Measurements from ENCODE around the gene ALOX15B. TPM values are rescaled to one million over a fixed set of nuclear protein-coding genes. Genes with fewer than 3 reads are reported as not detected.
"Not testable (repeated sequence)": the region's sequence is repeated elsewhere in the genome, so short reads cannot be mapped to it uniquely, and the experiment has no call there.

The ALOX15B gene
- total and polyA plus RNA-seq, 7 experiments from 2014 or later, result 0.61 TPM; not detected in 6

DNA sequence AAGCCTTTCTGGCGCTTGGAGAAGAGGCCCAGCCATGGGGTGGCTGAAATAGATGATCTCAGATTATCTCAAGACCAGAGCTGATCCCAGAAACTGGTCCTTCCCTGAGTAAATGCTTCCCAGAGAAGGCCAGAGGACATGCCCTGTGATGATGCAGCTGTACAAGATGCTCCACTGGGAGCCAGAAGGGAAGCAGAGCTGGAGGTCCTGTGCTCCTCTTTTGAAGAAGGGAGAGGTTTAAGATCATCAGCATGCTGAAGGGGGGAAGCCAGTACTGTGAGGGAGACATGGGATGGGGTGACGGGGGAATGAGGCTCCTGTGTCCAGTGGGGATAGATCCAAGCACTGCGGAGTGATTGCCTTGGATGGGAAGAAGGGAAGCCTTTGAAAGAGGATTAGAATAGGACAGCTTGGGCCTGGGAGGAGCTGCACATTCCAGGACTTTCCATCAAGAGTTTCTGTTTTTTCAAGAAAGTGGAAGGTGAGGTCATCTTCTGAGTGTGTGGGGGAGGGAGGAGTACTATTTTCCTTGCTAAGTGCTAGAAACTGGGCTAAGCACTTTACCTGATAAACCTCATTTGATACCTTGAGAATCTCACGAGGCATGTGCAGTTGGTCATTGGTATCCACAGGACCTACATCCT, 16.4 kb upstream of the ALOX15B start:
- Mint-ChIP-seq H3K27me3 (peaks cover 2 to 33% (median 17%) of the 10 kb centered on the region in 5 donors), H3K4me1 (peaks cover 0 to 10% (median 0%) of the 10 kb centered on the region in 7 donors), H3K36me3 (no peaks in the 10 kb centered on the region), H3K4me3 (no peak overlapping the region), H3K27ac (no peak overlapping the region), H3K9me3 (no peaks in the 10 kb centered on the region)
- ChIA-PET POLR2A (no interaction called here), CTCF (no interaction called here)
- H3K27ac ChIP-seq (ENCODE audit: low read depth, low read length), result no peak overlapping the region
- H3K27me3 ChIP-seq (ENCODE audit: control insufficient read depth in 2 of 2, insufficient read depth in 2 of 2, low read length in 2 of 2), result no peaks in the 10 kb centered on the region
- no peaks in the 10 kb centered on the region for H3K4me1 ChIP-seq (ENCODE audit: control insufficient read depth in 2 of 2, insufficient read depth in 2 of 2, low read length in 2 of 2)
- DNase-seq (no peak), ATAC-seq (no peak)
- intact Hi-C loops (cut with micrococcal nuclease), result no loop called here
- no peaks in the 10 kb centered on the region for H3K36me3 ChIP-seq (ENCODE audit: control insufficient read depth in 2 of 3, insufficient read depth in 3 of 3, low read length in 3 of 3)
- no peak overlapping the region for H3K4me3 ChIP-seq (ENCODE audit: low read length)
- H3K9me3 ChIP-seq (ENCODE audit: control insufficient read depth in 2 of 3, low read length in 3 of 3), result no peaks in the 10 kb centered on the region

- CTCF ChIA-PET, result not testable (repeated sequence)
- POLR2A ChIA-PET, result interaction anchor here (0.6 kb wide), 1 partner anchor 107 kb away, joined by 3 read pairs; no protein-coding TSS in a partner anchor
Measured at GRCh38 chr17:8024161-8024560, 14.7 kb upstream of the ALOX15B start.

GRCh38 chr17:8025176-8025911, 13.5 kb upstream of the ALOX15B start:
- H3K9me3 ChIP-seq (ENCODE audit: control insufficient read depth in 2 of 3, low read length in 3 of 3), result no peaks in the 10 kb centered on the region
- H3K27me3 ChIP-seq (ENCODE audit: control insufficient read depth in 2 of 2, insufficient read depth in 2 of 2, low read length in 2 of 2), result no peaks in the 10 kb centered on the region
- no peaks in the 10 kb centered on the region for H3K36me3 ChIP-seq (ENCODE audit: control insufficient read depth in 2 of 3, insufficient read depth in 3 of 3, low read length in 3 of 3)
- DNase-seq, result no peak
- H3K4me3 ChIP-seq (ENCODE audit: low read length), result no peak overlapping the region
- peaks cover 0 to 2% (median 0%) of the 10 kb centered on the region in 11 donors for H3K9me3 Mint-ChIP-seq
- no peak overlapping the region for H3K27ac ChIP-seq (ENCODE audit: low read depth, low read length)
- peaks cover 0 to 6% (median 0%) of the 10 kb centered on the region in 7 donors for H3K4me1 Mint-ChIP-seq
- no peak for ATAC-seq
- H3K27me3 Mint-ChIP-seq, result peaks cover 16 to 38% (median 29%) of the 10 kb centered on the region in 5 donors
- intact Hi-C loops (cut with micrococcal nuclease), result no loop called here
- ChIA-PET CTCF (no interaction called here), POLR2A (no interaction called here)
- no peak overlapping the region for H3K27ac Mint-ChIP-seq
- no peaks in the 10 kb centered on the region for H3K4me1 ChIP-seq (ENCODE audit: control insufficient read depth in 2 of 2, insufficient read depth in 2 of 2, low read length in 2 of 2)
- H3K36me3 Mint-ChIP-seq, result peaks cover 0 to 4% (median 0%) of the 10 kb centered on the region in 5 donors
- no peak overlapping the region for H3K4me3 Mint-ChIP-seq

More at GRCh38 chr17:8024161-8024560, 14.7 kb upstream of the ALOX15B start:
- H3K4me1 ChIP-seq (ENCODE audit: control insufficient read depth in 2 of 2, insufficient read depth in 2 of 2, low read length in 2 of 2); intact Hi-C loops (cut with micrococcal nuclease); H3K27ac ChIP-seq (ENCODE audit: low read depth, low read length); H3K27ac Mint-ChIP-seq; H3K9me3 Mint-ChIP-seq; H3K4me3 Mint-ChIP-seq; DNase-seq; H3K9me3 ChIP-seq (ENCODE audit: control insufficient read depth in 2 of 3, low read length in 3 of 3); H3K27me3 ChIP-seq (ENCODE audit: control insufficient read depth in 2 of 2, insufficient read depth in 2 of 2, low read length in 2 of 2); H3K36me3 Mint-ChIP-seq; ATAC-seq; H3K4me3 ChIP-seq (ENCODE audit: low read length); H3K36me3 ChIP-seq (ENCODE audit: control insufficient read depth in 2 of 3, insufficient read depth in 3 of 3, low read length in 3 of 3): not testable (repeated sequence)
- Mint-ChIP-seq H3K27me3 (peaks cover 16 to 39% (median 29%) of the 10 kb centered on the region in 5 donors), H3K4me1 (peaks cover 0 to 10% (median 0%) of the 10 kb centered on the region in 7 donors)

GRCh38 chr17:8029121-8029520, 9.7 kb upstream of the ALOX15B start:
- Histone ChIP-seq H3K27me3 (ENCODE audit: control insufficient read depth in 2 of 2, insufficient read depth in 2 of 2, low read length in 2 of 2) (no peaks in the 10 kb centered on the region), H3K4me1 (ENCODE audit: control insufficient read depth in 2 of 2, insufficient read depth in 2 of 2, low read length in 2 of 2) (no peaks in the 10 kb centered on the region), H3K36me3 (ENCODE audit: control insufficient read depth in 2 of 3, insufficient read depth in 3 of 3, low read length in 3 of 3) (no peaks in the 10 kb centered on the region), H3K27ac (ENCODE audit: low read depth, low read length) (no peak overlapping the region), H3K9me3 (ENCODE audit: control insufficient read depth in 2 of 3, low read length in 3 of 3) (no peaks in the 10 kb centered on the region), H3K4me3 (ENCODE audit: low read length) (no peak overlapping the region)
- CTCF ChIA-PET, result interaction anchor here (0.6 kb wide), 1 partner anchor 203 kb away, joined by 3 read pairs; no protein-coding TSS in a partner anchor
- Mint-ChIP-seq H3K27me3 (peaks cover 29 to 58% (median 42%) of the 10 kb centered on the region in 5 donors), H3K36me3 (peaks cover 0 to 4% (median 0%) of the 10 kb centered on the region in 5 donors), H3K4me1 (peaks cover 0 to 9% (median 0%) of the 10 kb centered on the region in 7 donors), H3K27ac (no peak overlapping the region), H3K4me3 (no peak overlapping the region), H3K9me3 (peaks cover 0 to 2% (median 0%) of the 10 kb centered on the region in 11 donors)
- DNase-seq (no peak), ATAC-seq (peak; percentile 34)
- POLR2A ChIA-PET, result no interaction called here
- intact Hi-C loops (cut with micrococcal nuclease), result no loop called here

DNA sequence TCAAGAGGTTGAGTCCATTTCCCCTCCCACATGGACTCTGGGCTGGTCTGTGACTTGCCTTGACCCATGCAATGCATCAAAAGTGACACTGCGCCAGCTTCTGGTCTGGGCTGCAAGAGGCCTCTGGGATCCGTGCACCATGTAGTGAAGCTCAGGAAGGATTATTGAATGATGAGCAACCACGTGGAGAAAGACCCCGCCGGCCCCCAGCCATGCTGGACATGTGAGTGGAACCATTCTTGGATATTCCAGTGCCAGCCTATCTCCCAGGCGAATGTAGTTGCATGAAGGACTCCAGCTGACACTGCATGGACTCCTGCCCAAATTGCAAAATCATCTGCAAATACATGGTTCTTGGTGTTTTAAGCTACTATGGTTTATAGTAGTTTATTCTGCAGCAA, 7.6 kb upstream of the ALOX15B start:
- Histone ChIP-seq H3K4me3 (ENCODE audit: low read length) (no peak overlapping the region), H3K4me1 (ENCODE audit: control insufficient read depth in 2 of 2, insufficient read depth in 2 of 2, low read length in 2 of 2) (no peaks in the 10 kb centered on the region), H3K36me3 (ENCODE audit: control insufficient read depth in 2 of 3, insufficient read depth in 3 of 3, low read length in 3 of 3) (no peaks in the 10 kb centered on the region), H3K9me3 (ENCODE audit: control insufficient read depth in 2 of 3, low read length in 3 of 3) (no peaks in the 10 kb centered on the region), H3K27ac (ENCODE audit: low read depth, low read length) (no peak overlapping the region), H3K27me3 (ENCODE audit: control insufficient read depth in 2 of 2, insufficient read depth in 2 of 2, low read length in 2 of 2) (no peaks in the 10 kb centered on the region)
- Mint-ChIP-seq H3K9me3 (peaks cover 0 to 2% (median 0%) of the 10 kb centered on the region in 11 donors), H3K4me3 (no peak overlapping the region), H3K36me3 (peaks cover 0 to 4% (median 0%) of the 10 kb centered on the region in 5 donors), H3K4me1 (peaks cover 0 to 9% (median 0%) of the 10 kb centered on the region in 7 donors), H3K27me3 (peaks cover 24 to 52% (median 46%) of the 10 kb centered on the region in 5 donors), H3K27ac (no peak overlapping the region)
- ChIA-PET CTCF (no interaction called here), POLR2A (interaction anchor here (0.8 kb wide), 1 partner anchor 29 kb away, joined by 3 read pairs; the partner anchor contains the start of gene GUCY2D)
- DNase-seq (no peak), ATAC-seq (no peak)
- intact Hi-C loops (cut with micrococcal nuclease), result no loop called here

- H3K27me3 Mint-ChIP-seq, result peaks cover 22 to 50% (median 45%) of the 10 kb centered on the region in 5 donors
- ChIA-PET POLR2A (no interaction called here), CTCF (no interaction called here)
- H3K4me1 ChIP-seq (ENCODE audit: control insufficient read depth in 2 of 2, insufficient read depth in 2 of 2, low read length in 2 of 2), result no peaks in the 10 kb centered on the region
- no peaks in the 10 kb centered on the region for H3K27me3 ChIP-seq (ENCODE audit: control insufficient read depth in 2 of 2, insufficient read depth in 2 of 2, low read length in 2 of 2)
- H3K27ac Mint-ChIP-seq, result no peak overlapping the region
- ATAC-seq, result no peak
- H3K9me3 ChIP-seq (ENCODE audit: control insufficient read depth in 2 of 3, low read length in 3 of 3), result no peaks in the 10 kb centered on the region
- peaks cover 0 to 4% (median 0%) of the 10 kb centered on the region in 5 donors for H3K36me3 Mint-ChIP-seq
- H3K27ac ChIP-seq (ENCODE audit: low read depth, low read length), result no peak overlapping the region
- no peak for DNase-seq
- H3K9me3 Mint-ChIP-seq, result peaks cover 0 to 2% (median 0%) of the 10 kb centered on the region in 11 donors
- peaks cover 0 to 9% (median 0%) of the 10 kb centered on the region in 7 donors for H3K4me1 Mint-ChIP-seq
- no peak overlapping the region for H3K4me3 Mint-ChIP-seq
- H3K36me3 ChIP-seq (ENCODE audit: control insufficient read depth in 2 of 3, insufficient read depth in 3 of 3, low read length in 3 of 3), result no peaks in the 10 kb centered on the region
- intact Hi-C loops (cut with micrococcal nuclease), result no loop called here
- no peak overlapping the region for H3K4me3 ChIP-seq (ENCODE audit: low read length)
Measured at GRCh38 chr17:8031950-8032349, 6.9 kb upstream of the ALOX15B start.
